ENCODE data around the gene HEATR9. TPM values are rescaled to one million over a fixed set of nuclear protein-coding genes. Genes with fewer than 3 reads are reported as not detected.

HEATR9 gene
- under 1 TPM in 1 of 2 donors, not detected in 1; 0.40 TPM for total RNA-seq

GRCh38 chr17:35868737-35869136 is at the start of gene HEATR9:
Gene HEATR9 (minus strand): TSS chr17:35868891. CDS start chr17:35868742, 149 bp downstream.
- H3K27me3 ChIP-seq (replicated peaks; ENCODE audit: insufficient read depth): no peaks in the 10 kb centered on the region
- H3K27ac ChIP-seq: no peak within 1 kb of the TSS
- H3K36me3 ChIP-seq: no peaks in the 10 kb centered on the region
- intact Hi-C loops (cut with DNase I): no loop called here
- WGBS: 76% methylated on average over 3 of the region's 3 CpGs
- no peak for DNase-seq (ENCODE audit: low spot score)
- no peak for TF ChIP-seq POLR2A (IDR thresholded peaks at IDR 0.05)
- TF ChIP-seq CTCF (IDR thresholded peaks at IDR 0.05): no peak
- TF ChIP-seq POLR2AphosphoS5 (IDR thresholded peaks at IDR 0.05): no peak
- no peak within 1 kb of the TSS for H3K4me3 ChIP-seq
- no peaks in the 10 kb centered on the region for H3K9me3 ChIP-seq
- no peaks in the 10 kb centered on the region for H3K4me1 ChIP-seq (replicated peaks)

- no peak overlapping the region for H3K27ac ChIP-seq
- TF ChIP-seq CTCF (IDR thresholded peaks at IDR 0.05) (no peak), POLR2AphosphoS5 (IDR thresholded peaks at IDR 0.05) (no peak), POLR2A (IDR thresholded peaks at IDR 0.05) (no peak)
- no peaks in the 10 kb centered on the region for H3K36me3 ChIP-seq
- no peaks in the 10 kb centered on the region for H3K4me1 ChIP-seq (replicated peaks)
- intact Hi-C loops (cut with DNase I): no loop called here
- no peak for DNase-seq (ENCODE audit: low spot score)
- 96% methylated on average over 25 of the region's 29 CpGs for WGBS
- H3K9me3 ChIP-seq: no peaks in the 10 kb centered on the region
- no peaks in the 10 kb centered on the region for H3K27me3 ChIP-seq (replicated peaks; ENCODE audit: insufficient read depth)
- no peak overlapping the region for H3K4me3 ChIP-seq
Measured at GRCh38 chr17:35917519-35918213, 49.0 kb upstream of the HEATR9 start.

GRCh38 chr17:35915153-35915964 is 46.7 kb upstream of the HEATR9 start:
- Histone ChIP-seq H3K36me3 (no peaks in the 10 kb centered on the region), H3K4me1 (replicated peaks) (no peaks in the 10 kb centered on the region), H3K27me3 (replicated peaks; ENCODE audit: insufficient read depth) (no peaks in the 10 kb centered on the region), H3K4me3 (no peak overlapping the region), H3K9me3 (no peaks in the 10 kb centered on the region), H3K27ac (no peak overlapping the region)
- TF ChIP-seq CTCF (IDR thresholded peaks at IDR 0.05) (no peak), POLR2AphosphoS5 (IDR thresholded peaks at IDR 0.05) (no peak), POLR2A (IDR thresholded peaks at IDR 0.05) (no peak)
- WGBS: 86% methylated on average over 3 of the region's 3 CpGs
- intact Hi-C loops (cut with DNase I): no loop called here
- no peak for DNase-seq (ENCODE audit: low spot score)

GRCh38 chr17:35914354-35914753 is 45.7 kb upstream of the HEATR9 start:
- Histone ChIP-seq H3K4me1 (replicated peaks) (no peaks in the 10 kb centered on the region), H3K27me3 (replicated peaks; ENCODE audit: insufficient read depth) (no peaks in the 10 kb centered on the region), H3K27ac (no peak overlapping the region), H3K36me3 (no peaks in the 10 kb centered on the region), H3K4me3 (no peak overlapping the region), H3K9me3 (no peaks in the 10 kb centered on the region)
- TF ChIP-seq POLR2A (IDR thresholded peaks at IDR 0.05) (no peak), CTCF (IDR thresholded peaks at IDR 0.05) (no peak), POLR2AphosphoS5 (IDR thresholded peaks at IDR 0.05) (no peak)
- intact Hi-C loops (cut with DNase I): no loop called here
- no peak for DNase-seq (ENCODE audit: low spot score)
- 100% methylated on average over 1 of the region's 1 CpG for WGBS

Measured in prostate gland (tissue), 2 donors.